GM18868 (cell line): ENCODE measurements around the gene ANKS1B.
"Not testable (repeated sequence)": the region's sequence is repeated elsewhere in the genome, so short reads cannot be mapped to it uniquely, and the experiment has no call there.

Experiments
- ATAC-seq: cut with Tn5 transposase; IDR thresholded peaks from one replicate; pipeline ENCODE4 v1.9.1; 2021; ENCODE audit warnings: mild to moderate bottlenecking, moderate library complexity; ENCODE audit not compliant: unreplicated experiment

ANKS1B gene

DNA sequence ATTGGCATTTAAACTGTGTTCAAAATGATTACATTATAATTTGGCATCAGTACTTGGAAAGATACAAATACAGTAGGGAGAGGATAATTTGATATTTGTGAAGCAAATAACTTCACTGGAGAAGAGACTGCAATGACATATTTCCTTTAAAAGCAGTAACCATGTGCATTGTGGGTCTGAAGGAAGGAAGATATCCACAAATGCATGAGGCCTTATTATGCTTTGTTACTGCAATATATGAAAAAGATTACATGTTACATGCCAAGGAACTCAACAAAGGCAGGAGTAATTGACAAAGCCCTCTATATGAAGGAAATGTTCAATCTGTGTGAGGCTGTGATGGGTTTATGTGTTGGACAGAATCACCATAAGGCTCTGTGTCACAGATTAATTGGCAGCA is 948.2 kb downstream of the ANKS1B start:
- ATAC-seq, result no peak

DNA sequence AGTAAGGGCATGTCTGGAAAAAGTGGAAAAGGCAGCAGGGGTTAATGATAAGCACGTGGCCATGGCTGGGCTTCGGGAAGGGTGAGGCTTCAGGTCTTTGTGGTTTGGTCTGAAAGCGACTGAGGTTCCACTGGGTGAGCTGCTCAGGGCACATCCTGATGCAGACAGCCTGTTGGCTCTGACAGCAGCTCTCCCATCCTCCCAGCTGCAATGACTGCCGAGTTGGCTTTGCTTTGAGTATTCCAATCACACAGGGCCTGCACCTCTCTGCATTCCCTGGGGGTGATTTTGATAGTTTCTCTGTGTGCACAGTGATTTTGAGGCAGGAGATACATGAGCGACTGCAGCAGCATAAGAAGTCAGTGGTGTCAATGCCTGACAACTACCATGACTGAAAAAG is 948.9 kb downstream of the ANKS1B start:
- ATAC-seq, result no peak

DNA sequence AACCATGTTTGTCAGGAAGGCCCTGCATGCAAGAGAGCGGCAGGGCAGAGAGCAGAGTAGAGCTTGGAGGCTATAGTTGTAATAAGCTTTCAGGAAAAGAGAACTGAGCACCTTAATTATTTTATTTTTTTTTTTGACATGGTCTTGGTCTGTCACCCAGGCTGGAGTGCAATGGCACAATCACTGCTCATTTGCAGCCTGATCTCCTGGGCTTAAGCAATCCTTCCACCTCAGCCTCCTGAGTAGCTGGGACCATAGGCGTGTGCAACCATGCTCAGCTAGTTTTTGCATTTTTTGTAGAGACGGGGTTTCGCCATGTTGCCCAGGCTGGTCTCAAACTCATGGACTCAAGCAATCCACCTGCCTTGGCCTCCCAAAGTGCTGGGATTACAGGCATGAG is 950.5 kb downstream of the ANKS1B start:
- not testable (repeated sequence) for ATAC-seq

DNA sequence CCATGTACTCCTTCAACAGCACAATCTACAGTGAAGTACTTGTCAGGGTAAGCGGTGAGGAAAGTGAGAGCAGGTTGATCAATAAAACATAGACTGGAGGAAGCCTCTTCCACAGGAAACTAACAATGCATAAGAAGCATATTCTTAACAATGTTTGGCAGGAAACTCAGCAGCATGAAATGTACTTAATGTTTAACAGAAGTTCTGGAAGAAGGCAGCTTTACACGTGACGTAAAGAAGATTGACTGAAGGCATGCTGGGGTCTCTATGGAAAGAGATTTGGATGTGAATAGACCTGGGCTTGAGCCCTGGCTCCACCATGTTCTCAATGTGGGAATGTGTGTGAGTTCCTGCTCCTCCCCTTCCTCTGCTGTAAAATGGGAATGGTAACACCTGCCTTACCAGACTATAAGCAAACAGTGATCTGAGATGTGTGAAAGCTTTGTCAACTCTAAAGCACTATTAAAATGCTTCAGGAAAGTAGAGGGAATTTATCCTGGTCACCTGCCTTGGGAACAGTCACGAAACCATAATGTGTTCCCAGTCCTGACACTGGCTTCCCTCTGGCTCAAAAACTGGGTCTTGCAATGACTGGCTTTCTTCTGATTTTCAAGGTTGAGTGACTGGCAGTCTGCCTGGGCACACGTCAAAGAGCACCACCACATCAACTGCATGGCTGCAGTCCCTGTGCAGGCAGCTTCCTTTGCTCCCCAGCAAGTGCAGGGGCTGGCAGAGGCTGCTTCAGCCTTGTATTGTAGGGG is 955.0 kb downstream of the ANKS1B start:
- no peak for ATAC-seq

DNA sequence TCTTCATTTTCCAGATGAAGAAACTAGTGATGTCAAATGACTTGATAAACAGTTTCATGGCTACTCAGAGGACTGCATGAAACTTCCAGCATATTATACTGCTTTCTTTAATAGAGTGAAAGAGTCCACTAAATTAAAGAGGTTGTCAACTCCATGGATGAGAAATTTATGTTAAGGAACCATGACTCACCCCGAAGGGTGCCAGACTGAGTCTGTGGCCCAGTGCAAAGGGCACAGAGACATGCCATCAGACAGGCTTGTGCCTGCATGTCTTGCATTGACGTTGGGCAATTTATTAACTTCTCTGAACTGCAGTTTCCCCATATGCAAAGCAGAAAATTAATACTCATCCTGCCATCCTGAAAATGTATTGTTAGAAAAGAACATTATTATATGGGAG is 957.3 kb downstream of the ANKS1B start:
- no peak for ATAC-seq

DNA sequence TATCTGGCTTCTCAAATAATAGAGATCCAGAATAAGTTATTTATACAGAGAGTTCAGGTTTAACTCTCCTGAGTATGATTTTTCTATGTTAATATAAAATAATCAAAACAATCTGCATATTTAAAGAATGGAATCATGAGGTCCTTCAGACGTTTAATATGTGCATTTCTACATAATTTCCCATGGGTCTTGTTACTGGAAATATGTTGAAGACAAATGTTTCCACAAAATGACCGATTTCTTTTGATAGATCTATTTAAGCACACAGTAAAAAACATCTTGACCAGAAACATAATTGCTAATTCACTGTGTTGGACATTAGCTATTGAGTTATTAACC is 957.7 kb downstream of the ANKS1B start:
- ATAC-seq, result no peak

DNA sequence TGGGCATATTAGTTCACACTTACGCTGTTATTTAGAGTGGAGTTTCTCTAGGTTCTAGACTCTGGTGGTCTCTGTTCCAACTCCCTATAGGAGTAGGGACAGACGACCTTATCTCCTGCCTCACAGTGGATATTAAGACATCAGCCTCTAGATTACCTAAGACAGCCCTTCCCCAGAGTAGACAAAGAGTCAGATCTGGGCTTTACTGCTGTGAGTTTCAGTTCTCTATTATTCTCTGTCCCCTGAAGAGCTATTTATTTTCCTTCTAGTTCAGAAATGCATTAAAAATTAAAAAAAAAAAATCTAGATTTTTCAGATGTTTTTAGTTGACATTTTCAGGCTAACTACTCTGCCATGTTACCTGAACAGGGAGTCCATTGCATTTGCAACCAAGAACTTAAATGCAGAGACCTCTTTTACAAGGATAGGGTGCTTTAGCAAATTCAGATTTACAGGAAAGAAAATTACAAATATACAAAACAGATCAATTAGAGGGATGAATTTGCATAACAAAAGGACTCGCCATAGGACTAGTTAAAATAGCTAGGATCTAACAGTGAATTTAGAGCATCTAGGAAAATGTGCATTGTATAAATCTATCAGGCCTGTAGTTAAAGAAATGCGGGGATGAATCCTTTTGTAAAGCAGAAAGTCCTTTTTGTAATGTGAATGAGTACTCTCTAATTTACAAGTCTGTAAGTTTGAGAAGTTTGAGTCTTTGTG is 958.2 kb downstream of the ANKS1B start:
- ATAC-seq, result peak; percentile 71

DNA sequence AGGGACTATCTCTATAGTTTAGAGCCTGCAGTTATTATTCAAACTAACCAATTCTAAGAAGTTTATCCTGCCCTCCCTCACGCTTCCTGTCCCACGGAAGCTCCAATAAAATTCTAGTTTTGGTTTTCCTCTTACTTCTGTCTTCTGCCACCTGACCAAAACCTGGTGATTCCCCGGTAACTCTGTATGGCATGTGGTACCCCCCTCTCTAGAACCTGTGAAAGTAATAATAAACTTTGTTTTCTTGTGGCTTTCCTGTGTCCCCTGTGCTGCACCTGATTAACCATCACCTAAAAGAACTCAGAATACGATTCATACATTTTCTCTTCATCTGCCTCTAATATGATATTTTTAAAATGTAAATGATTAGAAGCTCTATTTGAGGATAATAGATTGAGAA is 959.9 kb downstream of the ANKS1B start:
- no peak for ATAC-seq

DNA sequence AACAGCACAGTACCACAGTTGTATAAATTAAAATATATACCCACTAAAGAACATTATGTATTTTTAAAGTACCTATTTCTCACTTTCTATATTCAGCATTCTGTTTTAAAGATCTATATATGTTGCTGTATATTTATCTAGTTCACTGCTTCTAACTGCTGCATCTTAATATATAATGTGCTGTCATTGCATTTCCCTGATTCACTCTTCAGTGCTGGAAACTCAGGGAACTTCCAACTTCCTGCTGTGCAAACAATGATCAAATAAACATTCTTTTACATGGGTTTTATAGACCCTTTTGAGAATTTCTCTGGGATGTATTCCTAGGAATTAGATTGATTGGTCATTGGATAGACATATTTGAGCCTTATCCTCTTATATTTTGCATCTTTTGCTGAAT is 960.5 kb downstream of the ANKS1B start:
- ATAC-seq, result no peak

DNA sequence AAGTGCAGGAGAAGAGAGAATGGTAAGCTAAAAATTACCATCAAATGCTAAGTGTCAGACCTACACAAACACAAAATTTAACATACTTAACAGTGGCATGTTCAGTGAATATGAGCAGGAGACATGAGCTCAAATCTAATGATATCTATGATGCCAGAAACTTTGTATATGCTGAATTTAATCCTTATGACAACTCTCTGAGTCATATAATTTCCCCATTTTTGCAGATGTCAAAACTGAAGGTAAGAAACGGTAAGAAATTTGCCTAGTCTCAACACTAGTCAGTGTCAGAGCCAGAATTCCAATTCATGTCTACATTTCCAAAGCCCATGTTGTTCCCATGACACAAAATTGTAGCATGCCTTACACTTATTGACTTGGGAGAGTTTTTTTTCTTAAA is 963.9 kb downstream of the ANKS1B start:
- no peak for ATAC-seq

DNA sequence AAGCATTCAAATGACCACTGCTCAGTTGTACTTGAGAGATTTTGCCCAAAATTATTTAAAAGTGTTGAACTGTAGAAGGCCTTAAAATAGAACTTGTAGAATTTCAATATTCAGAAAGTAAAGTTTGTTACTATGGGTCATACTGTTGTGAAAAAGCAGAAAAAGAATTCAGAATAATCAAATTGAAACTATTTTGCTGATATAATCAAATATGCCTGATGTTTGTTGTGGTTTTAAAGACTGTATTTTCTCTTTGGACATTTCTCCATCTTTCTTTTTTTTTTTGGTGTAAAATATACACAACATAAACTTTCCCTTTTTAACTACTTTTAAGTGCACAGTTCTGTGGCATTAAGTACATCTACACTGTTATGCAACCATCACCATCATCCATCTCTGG is 964.9 kb downstream of the ANKS1B start:
- no peak for ATAC-seq

DNA sequence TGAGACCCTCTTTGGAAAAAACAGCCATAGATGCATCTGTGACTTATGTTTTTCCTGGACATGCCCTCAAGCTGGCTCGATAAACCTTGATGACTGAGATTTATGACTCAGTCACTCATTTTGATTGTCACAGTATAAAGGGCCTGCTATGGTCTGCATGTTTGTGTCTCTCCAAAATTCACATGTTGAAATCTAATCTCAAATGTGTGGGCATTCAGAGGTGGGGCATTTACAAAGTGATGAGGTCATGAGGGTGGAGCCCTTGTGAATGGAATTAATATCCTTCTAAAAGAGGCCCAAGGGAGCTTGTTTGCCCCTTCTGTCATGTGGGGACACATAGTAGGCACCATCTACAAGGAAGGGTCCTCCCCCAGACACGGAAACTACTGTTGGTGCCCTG is 966.8 kb downstream of the ANKS1B start:
- ATAC-seq, result no peak

DNA sequence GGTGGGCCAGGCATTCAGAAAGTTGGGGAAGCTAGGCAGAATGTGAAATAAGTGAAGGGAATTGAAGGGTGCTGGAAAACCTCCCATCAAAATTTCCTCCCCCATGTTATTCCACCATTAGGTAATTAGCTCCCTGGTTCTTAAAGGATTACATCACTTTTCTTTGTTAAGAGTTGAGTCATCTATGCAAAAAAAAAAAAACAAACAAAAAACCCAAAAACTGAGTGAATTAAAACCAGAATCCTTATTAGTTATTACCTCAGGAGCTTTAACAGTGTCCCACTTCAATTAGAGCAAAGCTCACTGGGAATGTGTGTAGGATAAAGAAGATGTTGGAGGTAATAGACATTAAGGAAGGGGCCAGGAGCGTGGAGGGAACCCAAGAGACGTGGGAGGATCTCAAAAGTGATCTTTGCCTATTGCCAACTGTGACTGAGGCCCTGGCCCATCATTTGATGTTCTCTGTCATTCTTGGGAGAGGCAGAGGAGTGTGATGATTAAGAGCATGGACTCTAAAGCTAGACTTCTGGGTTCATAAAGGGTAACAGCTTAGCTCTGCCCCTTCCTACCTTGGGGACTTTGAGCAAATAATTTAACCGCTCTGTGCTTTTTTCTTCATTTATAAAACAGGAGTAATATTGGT is 975.0 kb downstream of the ANKS1B start:
- no peak for ATAC-seq

DNA sequence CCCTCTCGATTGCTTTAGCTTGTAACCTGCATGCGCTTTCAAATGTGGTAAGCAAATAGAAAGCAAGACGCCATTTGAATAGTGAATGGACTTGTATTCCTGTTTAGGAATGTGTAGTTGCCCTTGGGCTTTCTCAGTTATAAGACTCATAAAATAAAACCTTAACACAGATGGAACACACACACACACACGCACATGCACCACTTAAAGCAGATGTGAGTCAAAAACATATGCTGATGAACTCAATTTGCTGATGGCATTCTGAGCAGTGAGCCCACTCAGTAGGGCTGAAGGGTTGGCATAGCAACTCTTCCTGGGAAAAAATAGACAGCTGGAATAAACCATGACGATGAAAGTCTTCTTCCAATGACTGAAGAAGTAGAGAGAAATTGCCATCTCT is 979.1 kb downstream of the ANKS1B start:
- ATAC-seq, result no peak

DNA sequence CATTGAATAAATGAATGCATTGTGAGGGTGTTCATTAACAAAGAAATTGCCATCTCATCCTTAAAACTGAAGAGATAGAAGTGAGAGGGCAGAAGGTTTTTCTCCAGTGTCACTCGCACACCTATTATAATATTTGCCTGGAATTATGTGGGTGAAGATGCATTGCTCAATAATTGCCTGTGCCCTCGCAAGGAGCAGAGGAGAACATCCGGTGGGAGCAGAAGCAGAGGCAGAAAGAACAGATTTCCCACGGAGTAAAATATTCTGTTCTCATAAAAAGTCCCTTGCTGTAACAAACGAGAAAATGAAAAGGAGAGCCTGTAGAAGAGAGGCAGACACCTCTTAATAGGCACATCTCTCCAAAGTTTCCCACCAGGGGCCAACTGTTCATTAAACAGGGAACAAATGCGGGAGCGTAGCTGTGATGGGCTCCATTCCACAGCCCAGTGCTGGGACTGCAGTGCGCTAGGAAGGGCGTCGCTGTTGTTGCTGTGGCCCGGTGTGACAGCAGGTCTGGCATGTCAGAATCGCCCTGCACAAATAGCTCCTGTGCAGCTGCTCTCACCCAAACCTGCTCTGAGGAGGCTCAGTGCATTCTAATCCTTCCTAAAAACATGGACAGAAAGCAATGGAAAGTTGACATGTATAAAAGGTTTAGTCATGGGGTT is 979.8 kb downstream of the ANKS1B start:
- no peak for ATAC-seq

DNA sequence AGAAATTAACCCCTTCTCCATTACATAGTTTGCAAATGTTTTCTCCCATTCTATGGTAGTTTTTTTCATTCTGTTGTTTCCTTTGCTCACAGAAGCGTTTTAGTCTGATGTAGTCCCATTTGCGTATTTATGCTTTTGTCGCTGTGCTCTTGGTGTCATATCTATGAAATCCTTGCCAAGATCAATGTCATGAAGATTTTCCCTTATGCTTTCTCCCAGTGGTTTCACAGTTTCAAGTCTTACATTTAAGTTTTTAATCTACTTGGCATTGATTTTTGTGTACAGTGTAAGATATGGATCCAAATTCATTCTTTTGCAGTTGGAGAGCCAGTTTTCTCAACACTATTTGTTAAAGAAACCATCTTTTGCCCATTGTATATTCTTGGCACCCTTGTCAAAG is 982.0 kb downstream of the ANKS1B start:
- no peak for ATAC-seq

DNA sequence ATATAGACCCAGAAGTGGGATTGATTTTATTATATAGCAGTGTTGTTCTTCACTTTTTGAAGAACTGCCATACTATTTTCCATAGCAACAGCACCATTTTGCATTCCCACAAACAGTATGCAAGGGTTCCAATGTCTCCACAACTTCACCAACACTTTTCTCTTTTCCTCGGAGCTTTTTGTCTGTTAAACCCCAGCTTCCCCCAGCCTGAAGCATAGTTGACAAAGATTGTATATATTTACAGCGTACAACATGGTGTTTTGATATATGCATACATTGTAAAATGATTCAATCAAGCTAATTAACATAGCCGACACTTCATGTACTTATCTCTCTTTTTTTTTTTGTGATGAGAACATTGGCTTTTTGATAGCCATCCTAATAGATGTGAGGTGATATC is 982.6 kb downstream of the ANKS1B start:
- no peak for ATAC-seq

DNA sequence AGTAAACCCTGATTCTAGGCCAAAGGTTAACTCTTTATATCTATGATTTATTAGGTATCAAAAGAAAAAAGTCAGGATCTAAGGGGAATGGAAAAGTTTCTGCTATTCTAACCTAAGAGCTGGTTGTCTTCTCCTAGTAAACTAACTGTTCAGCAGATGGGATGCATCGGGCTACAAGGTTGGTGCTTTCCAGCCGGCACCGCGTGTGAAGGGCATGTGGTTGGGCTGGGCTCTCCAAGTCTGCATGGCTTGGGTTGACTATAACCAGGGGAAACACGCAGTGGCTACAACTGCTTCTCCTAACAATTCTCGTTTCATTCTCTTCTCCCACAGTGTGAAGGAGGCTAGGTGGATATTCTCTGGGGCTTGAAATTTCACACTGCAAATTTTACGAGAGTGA is 985.2 kb downstream of the ANKS1B start:
- ATAC-seq, result no peak

DNA sequence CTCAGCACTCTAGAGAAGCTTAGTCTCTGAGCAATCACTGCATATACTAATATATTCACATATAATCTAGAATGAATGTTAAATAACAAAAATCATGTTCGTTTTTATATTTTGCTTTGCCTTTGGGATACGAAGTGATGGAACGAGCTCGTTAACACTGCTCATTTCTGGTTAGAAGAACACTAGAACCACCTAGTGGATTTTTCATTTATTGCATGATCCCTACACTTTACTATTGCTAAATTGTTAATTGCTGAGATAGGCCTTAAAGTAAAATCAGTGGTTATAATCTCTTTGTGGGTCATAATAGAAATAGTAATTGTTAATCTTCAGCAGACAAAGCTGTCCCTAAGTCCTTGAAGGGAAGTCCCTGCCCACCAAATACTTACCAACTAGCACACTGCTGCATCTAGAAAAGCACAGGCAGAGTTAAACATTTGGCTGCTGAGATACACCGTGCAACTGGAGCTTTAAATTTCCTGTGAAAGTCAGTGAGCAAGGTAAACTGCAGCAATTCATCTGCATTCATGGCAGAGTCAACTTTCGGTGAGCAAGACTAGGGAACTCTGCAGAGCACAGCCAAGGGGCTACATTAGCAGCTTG is 985.9 kb downstream of the ANKS1B start:
- ATAC-seq, result peak; percentile 94

DNA sequence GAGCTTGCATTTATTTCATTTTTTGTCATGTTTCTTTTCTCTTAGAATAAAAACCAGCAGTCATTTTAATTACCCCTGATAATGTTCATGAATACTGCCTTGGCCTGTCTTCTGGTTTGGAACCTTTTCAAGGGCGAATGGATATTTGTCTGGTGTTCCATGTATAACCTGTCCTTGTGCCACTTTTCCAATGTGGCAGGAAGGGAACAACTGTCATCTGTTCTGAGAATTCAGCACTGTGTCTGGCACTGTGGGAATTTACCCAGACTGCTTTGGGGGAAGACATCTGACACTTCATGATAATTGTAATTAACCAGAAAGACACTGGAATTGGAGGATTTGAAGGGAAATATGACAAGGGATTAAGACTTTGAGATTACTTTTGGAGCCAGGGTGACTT is 986.8 kb downstream of the ANKS1B start:
- ATAC-seq, result no peak

DNA sequence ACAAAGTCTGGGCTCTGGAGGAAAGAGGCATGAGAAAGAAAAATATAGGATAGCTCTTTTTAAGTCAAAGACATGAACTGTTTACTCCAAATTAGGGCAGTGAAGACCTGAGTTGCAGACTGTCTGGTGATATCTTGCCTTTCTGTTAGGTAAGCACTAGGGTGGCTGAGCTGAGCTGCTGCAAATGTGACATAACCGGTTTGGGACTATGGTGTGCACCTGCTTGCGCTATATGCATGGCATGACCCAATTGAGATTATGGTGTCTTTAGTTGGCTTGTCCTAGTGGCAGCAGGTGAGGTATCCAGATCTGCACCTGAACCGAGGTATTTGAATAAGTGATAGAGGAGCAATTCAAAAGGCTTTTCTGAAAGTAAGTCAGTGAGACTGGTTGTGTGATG is 994.1 kb downstream of the ANKS1B start:
- no peak for ATAC-seq
